AG10803 (cell line): Measurements from ENCODE around the gene TSPAN8.

Experiments used
- DNase-seq: peaks from one replicate; pipeline ENCODE4 v3.0.0; 2010; ENCODE audit warnings: low read depth
- H3K4me3 ChIP-seq: 2 replicates; pipeline ENCODE4 v1.5.1; 2011; ENCODE audit warnings: mild to moderate bottlenecking, low read length, control low read depth
- CTCF ChIP-seq: conservative IDR thresholded peaks from 2 replicates; pipeline ENCODE4 v1.5.1; 2011; ENCODE audit warnings: mild to moderate bottlenecking, low read length, control low read depth, inconsistent platforms

TSPAN8 gene

GRCh38 chr12:71157601-71158233 is at the start of gene TSPAN8:
TSS of gene TSPAN8 (minus strand) at chr12:71157999. CDS start at chr12:71157678, 321 bp downstream.
- no peak for DNase-seq
- no peak within 1 kb of the TSS for H3K4me3 ChIP-seq
- TF ChIP-seq CTCF: no peak

GRCh38 chr12:71201136-71201679 is 43.4 kb upstream of the TSPAN8 start:
- H3K4me3 ChIP-seq: no peak overlapping the region
- TF ChIP-seq CTCF: no peak
- DNase-seq: no peak

- DNase-seq: no peak
- H3K4me3 ChIP-seq: no peak overlapping the region
- TF ChIP-seq CTCF: no peak
Observed at GRCh38 chr12:71200706-71201105, 42.9 kb upstream of the TSPAN8 start.

- no peak for DNase-seq
- H3K4me3 ChIP-seq: no peak overlapping the region
- TF ChIP-seq CTCF: no peak
Observed at GRCh38 chr12:71197460-71197859, 39.7 kb upstream of the TSPAN8 start.

GRCh38 chr12:71195338-71195896 is 37.6 kb upstream of the TSPAN8 start:
- H3K4me3 ChIP-seq: no peak overlapping the region
- DNase-seq: no peak
- TF ChIP-seq CTCF: no peak

- no peak overlapping the region for H3K4me3 ChIP-seq
- TF ChIP-seq CTCF: no peak
- no peak for DNase-seq
Observed at GRCh38 chr12:71194657-71195056, 36.9 kb upstream of the TSPAN8 start.

GRCh38 chr12:71193041-71193440 is 35.2 kb upstream of the TSPAN8 start:
- no peak for DNase-seq
- no peak for TF ChIP-seq CTCF
- no peak overlapping the region for H3K4me3 ChIP-seq
